ENCODE results near the gene SPI1.

The SPI1 gene

DNA sequence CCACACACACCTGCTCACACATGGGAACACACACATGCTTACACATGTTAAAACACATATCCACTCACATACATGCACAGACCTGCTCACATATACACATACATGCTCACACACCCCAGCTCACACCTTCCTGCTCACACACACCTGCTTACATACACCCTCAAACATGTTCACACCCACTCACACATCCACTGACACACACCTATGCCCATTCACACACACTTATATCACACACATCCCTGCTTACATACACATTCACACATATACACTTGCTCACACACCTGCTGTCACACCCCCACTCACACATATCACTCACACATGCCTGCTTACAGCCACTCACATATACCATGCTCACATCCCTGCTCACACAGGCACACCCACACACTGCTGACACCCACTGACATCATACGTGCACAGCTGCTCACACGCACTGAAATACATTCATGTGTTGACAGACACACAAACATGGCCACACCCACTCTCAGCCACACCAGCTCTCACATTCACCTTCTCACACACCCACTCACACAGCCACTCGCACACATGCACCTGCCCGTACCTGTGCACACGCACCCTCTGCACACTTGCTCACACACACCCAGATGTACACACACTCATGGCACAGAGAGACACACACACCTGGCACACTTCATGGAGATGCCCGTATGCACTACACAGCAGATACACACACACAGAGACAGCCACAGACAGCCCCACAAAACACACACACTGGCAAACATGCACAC is 20.2 kb downstream of the SPI1 start:
- DNase-seq (ENCODE audit: low read depth): no peak

DNA sequence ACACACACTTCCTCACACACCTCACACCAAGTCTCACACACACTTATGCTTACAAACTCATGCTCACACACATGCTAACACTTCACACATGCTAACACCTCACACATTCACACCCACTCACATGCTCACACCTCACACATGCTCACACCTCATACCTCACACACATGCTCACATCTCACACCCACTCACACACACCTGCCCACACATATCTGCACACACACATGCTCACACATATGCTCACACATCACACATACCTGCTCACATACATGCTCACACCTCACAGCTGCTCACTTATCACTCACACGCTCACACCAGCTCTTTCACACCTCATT is 21.4 kb downstream of the SPI1 start:
- DNase-seq (ENCODE audit: low read depth): no peak

DNA sequence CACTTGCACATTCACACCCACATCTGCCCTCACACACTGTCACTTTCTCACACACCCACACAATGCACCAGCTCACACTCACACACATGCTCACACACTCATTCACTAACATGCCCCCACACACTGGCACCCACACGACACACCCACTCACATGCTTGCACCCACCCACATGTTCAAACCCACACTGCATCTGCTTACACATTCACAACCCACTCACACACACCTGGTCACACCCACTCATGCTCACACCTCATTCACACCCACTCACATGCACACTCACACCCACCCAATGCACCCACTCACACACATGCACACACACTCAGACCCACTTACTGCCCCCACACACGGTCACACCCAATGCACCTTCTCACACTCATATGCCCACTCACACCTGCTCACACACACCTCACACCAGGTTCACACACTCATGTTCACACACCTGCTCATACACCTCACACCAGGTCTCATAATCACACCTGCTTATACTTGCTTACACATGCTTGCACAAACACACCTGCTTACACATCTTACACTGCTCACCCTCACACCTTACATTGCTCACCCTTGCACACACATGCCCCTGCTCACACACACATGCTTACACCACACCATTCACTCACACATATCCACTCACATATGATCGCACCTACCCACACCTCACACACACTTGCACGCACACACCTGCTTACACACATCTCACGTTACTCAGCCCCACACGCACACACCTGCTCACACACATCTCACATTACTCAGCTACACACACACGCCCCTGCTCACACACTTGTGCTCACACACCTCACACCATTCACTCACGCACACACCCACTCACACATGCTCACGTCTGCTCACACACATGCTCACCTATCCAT is 22.0 kb downstream of the SPI1 start:
- no peak for DNase-seq (ENCODE audit: low read depth)

DNA sequence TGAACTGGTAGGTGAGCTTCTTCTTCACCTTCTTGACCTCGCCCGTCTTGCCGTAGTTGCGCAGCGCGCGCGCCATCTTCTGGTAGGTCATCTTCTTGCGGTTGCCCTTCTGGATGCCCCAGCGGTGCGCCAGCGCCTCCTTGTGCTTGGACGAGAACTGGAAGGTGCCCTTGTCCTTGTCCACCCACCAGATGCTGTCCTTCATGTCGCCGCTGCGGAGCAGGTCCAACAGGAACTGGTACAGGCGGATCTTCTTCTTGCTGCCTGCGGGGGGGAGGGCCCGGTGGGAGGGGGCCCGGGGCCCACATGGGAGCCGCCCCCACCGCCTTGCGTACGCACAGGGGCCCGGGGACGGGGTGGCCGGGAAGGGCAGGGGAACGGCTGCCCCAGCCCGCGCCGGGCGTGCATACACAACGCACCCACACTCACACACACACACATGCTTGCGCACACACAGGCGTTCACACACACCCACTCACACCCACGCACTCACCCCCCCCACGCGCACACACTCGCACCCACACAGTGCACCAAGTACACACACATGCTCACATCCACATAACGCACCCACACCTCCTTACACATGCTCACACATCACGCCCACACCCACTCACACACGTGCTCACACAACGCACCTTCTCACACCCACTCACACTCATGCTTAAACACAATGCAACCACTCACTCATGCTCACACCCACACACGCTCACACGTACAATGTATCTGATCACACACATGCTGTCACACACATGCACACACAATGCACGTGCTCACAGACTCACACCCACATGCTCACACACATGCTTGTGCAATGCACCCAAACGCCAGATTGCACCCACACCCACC is 22.8 kb downstream of the SPI1 start:
- DNase-seq (ENCODE audit: low read depth): no peak

DNA sequence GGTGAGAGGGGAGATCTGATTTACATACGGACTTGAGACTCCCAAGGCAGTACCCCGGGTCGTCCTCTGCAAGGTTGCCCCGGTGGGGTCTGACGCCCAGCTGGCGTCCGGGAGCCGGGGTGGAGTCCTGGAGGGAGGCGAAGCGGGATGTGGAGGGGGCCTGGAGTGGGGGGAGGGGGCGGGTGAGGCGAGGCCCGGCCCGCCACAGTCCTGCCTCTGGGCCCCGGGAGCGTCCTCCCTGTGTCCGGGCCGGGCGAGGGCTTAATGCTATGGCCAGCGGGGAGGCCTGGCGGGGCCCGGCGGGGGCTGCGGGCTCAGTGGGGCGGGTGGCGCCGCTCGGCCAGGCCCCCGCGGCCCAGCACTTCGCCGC is 23.4 kb downstream of the SPI1 start:
- no peak for DNase-seq (ENCODE audit: low read depth)

DNA sequence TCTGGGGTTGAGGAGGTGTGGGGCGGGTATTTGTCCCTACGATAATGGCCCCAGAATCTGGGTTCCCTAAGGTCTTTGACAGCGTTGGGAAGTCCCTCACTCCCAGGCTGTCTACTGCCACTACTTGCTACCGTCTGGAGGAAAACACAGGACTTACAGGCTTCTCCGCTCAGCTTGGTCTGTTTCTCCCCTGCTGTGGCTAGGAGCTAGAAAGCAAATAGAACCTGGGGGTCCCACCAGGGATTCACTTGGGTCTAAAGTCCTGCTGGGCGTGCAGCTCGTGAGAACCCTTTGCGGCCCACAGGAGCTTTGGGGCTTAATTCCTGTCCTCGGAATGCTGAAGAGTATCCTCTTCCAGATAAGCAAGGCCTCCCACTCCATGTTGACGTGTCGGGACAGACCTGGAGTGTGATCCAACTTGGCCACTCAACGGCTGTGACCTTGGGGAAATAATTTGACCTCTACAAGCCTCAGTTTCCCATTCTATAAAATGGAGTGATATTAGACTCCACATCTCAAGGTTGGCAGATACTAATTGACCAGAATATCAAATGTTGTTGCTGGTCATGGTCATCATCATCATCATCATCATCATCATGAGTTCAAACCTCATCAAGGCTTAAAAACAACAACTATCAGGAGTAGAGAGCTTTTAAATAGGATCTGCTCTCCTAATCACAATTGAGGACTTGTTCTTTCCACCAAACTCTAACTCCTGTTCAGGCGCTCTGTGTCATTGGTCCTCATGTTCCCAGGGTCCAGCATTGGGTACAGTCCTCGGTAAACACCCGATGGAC is 24.2 kb downstream of the SPI1 start:
- no peak for DNase-seq (ENCODE audit: low read depth)

DNA sequence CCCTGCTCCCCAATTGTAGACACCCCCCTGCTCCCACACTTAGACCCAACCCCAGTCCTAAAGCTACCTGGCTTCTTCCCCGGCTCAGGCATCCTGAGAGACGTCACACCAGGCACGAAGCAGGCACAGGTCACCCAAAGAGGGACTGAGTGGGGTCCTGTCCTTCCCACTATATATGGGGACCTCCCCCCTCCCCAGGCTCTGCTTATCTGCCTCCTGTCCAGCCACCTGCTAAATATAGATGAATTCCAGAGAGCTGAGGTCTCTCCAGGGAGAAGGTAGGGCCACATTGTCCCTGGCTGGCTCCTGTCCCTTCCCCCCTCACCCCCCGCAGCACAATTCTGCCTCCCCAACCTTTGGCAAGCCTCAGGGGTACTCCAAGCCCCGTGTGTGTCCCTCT is 25.8 kb downstream of the SPI1 start, which contains the start of gene MYBPC3:
MYBPC3 (minus strand) TSS at position 147 of the 400 bp plus-strand sequence; CDS start at position 92, 55 bp downstream.
- DNase-seq (ENCODE audit: low read depth): no peak

DNA sequence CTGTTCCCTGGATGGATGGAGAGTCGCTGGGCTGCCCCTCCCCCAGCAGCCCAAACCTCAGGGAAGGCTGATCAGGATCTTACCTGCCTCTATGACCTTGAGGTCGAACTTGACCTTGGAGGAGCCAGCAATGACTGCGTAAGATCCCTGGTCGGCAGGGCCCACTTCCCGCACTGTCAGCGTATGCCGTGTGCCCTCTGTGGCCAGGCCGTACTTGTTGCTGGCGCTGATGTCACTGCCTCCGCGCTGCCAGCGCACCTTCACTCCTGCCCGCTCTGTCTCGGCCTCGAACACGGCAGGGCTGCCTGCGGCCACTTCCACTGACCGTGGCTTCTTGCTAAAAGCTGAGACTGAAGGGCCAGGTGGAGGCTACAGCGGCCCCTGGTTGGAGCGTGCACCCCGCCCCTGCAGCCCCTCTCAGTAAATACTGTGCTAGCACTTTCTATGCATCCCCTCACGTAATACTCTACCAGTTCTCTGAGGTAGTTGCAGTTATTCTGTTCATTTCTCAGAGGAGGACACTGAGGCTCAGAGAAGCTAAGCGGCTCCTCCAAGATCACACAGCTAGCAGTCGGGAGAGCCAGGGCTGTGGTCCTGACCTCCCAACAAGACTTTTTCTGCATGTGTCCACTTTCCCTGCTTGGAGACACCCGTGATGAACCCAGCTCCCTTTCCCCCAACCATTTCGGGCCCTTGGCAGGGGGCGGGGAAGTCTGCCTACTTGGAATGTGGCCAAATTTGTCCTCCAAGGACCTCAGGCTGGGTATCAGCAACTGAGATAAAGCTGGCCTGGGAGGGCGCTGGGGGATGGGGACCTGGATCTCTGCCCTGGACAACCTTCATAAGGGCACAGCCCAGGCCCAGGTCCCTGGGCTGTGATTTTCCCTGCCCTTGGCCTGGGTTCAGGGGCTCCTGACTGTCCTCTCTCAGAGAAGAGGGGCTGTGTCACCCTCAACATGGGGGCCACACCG is 26.9 kb downstream of the SPI1 start:
- no peak for DNase-seq (ENCODE audit: low read depth)

DNA sequence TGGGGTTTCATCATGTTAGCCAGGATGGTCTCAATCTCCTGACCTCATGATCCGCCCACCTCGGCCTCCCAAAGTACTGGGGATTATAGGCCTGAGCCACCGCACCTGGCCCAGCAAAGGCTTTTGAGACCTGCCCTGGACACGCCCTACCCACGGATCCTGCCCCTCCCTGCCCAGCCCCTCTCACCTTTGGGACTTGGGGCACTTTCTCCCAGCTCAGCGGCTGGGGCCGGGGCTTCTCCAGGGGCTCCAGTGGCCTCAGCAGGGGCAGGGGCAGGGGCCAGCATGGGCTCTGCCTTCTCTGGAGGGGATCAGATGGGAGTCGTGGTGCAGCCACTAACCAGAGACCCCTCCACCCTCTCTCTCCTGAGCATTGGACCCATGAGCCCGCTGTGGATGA is 28.0 kb downstream of the SPI1 start:
- DNase-seq (ENCODE audit: low read depth): no peak

DNA sequence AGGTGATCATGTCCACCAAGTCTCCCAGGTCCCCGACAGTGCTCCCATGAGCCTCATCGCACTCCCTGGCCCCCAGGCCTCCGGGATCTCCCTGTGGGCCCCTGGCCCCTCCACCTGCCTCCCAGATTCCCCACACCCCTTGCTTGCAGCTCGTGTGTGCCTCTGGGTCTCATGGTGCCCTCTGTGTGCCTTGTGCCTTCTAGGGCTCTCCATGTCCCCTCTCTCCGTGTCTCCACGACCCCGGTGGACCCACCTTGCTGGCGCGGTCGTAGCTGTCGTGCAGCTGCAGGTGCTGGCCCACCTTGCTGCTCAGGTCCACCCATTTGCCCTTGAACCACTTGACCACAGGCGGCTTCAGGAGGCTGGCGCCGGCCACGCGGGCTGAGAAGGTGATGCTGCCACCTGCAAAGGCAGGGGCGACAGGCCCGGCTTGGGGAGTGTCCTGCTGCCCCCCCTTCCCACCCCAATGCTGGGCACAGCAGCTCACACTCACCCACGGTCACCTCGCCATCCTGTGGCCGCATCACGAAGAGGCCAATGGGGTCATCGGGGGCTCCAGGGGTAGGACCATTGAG is 28.7 kb downstream of the SPI1 start:
- DNase-seq (ENCODE audit: low read depth): no peak

DNA sequence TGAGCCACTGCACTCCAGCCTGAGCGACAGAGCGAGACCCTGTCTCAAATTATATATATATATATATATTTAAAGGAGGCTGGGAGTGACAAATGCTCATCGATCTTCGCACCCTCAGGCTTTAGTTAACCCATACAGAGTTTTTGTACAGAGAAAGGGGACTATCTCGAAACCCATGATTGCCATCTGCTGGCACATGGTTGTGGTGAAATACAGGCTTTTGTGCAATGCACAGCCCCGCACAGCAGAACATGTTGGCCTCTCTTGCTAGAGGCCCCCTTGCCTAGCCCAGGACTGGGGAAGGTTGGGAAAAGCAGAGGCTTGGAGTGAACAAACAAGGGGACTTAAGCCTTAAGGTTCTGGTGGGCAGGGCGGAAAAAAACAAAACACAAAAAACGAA is 29.5 kb downstream of the SPI1 start:
- DNase-seq (ENCODE audit: low read depth): no peak

DNA sequence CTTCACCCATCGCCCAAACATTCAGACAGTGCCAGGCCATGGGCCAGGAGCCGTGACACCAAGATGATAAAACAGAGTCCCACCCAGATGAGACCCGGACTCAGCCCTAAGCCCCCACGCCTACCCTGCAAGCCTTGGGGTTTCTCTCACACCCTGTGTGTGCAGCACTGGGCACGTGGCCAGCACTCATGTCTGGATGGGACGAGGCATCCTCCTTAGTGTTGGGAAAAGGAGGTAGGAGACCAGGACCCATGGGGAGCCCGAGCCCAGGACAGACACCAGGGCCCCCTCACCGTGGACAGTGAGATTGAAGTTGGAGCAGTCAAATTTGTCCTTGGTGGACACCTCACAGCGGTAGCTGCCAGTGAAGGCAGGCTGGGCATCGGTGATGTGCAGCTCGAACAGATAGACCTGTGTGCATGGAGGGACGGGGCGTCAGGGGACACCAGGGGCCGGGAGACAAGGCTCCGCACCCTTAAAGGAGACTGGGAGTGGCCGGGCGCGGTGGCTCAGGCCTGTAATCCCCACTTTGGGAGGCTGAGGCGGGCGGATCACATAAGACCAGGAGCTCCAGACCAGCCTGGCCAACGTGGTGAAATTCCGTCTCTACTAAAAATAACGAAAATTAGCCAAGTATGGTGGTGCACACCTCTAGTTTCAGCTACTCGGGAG is 30.1 kb downstream of the SPI1 start:
- no peak for DNase-seq (ENCODE audit: low read depth)

DNA sequence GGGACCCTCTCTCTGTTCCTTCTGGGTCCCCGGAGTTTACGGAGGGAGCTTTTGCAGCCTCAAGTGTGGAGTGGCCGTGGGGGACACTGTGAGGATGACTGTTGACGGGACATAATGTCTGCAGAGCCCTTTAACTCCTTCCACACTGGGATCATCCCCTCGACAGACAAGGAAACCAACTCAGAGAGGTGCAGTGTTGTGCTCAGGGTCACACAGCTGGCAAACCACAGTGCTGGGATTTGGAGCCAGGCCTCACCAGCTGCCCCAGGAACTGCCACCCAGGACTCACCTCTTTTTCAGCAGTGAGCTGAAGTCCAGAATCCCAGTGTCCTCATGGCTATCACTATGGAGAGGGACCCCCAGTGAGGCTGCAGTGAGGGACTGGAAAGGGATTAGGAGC is 31.2 kb downstream of the SPI1 start:
- no peak for DNase-seq (ENCODE audit: low read depth)

DNA sequence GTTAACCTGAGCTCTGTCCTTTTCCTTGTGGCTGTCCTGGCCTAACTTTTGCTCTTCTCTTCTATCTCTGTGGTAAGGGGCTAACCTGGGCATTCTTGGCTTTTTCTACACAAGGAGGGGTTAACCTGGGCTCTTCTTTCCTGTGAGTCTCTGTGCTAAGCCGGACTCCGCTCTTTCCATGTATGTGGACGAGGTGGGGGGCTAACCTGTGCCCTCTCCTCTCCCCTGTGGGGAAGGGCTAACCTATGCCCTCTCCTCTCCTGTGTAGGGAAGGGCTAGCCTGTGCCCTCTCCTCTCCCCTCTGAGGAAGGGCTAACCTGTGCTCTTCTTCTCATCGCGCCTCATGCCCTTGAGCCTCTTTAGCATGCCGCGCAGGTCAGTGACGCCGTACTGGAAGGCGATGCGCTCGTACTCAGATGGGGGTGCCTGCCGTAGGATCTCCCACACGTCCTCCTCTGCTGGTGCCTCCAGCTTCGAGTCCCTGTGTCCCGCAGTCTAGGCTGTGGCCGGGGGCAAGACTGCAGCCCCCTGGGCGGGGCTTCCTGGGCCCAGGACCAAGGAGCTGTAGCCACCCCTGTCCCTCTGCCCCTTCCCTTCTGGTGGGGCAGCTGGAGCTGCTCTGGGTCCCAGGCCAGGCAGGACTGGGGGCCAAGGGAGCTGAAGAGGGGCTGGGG is 32.3 kb downstream of the SPI1 start:
- DNase-seq (ENCODE audit: low read depth): no peak

DNA sequence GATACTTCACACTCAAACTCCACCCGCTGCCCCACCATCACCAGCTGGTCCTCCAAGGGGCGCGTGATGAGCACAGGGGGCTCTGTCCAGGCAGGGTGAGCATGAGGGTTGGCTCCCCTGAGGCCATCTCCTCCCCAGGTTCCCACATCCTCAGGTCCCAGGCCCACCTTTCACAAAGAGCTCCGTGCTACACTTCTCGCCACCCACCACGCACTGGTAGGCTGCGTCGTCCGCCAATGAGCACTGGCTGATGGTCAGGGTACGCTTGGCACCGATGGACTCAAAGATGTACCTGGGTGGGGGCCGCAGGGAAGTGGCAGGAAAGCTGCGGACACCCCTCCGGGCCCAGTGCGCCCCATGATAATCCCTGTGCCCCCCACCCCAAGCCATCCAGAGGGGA is 35.5 kb downstream of the SPI1 start:
- DNase-seq (ENCODE audit: low read depth): no peak

DNA sequence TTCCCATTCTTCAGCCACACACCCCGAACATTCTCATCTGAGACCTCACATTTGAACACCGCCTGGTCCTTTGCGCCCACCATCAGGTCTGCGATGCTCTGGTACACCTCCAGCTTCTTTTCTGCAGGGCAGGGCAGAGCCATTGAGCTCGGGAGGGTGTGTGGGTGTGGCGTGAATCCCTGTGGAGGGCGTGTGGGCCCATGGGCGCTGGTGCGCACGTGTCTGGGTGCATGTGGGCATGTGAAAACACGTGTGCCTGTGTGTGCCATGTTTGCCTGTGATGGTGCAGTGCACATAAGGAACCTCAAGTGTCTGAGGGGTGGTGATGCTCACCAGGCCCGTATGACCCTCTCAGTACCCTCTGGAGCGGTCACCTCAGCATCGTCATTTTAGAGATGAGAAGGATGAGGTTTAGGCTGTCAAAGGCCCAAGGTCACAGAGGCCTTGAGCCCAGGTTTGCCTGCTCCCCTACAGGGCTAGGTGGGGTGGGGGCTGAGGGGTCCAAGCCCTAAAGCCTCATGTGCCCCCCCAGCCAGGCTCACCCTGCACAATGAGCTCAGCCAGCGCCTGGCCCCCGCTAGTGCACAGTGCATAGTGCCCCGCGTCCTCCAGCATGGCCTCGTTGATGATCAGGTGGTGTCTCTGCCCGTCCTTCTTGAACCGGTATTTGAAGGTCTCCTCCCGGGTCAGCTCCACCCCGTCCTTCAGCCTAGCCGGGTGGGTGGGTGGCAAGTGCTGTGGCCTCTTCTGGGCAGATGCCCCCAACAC is 36.1 kb downstream of the SPI1 start:
- DNase-seq (ENCODE audit: low read depth): no peak

DNA sequence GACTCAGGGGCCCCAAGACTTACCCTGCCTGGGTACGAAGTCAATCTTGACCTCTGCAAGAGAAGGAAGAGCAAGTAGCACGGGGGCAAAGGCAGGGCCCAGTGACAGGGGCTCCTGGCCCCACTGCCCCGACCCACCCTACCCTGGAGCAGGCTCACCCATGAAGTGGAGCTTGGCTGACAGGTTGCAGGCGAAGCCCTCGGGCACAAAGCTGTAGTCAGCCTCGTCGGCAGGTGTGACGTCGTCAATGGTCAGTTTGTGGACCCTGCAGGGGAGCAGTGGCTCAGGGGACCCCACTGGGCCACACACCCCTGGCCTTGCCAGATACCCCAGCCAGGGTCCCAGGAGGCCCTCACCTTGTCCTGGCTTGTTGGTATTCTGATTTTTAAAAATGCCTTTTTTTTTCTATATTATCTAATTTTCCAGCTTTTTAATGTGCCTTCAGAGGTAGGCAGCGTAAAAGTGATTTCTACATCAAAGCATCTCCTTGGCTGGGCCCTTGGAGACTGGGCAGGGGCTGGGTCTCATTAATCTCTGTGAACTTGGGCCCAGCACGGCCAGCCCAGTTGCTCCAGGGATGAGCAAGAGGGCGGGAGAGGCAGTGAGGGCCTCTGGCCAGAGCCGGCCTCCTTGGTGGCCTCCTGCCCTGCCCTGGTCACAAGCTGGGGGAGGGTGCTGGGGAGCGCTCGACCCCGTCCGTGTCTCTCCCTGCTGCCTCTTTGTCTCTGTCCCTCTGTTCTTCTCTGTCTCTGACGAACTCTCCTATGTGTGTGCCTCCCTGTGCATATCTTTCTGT is 37.2 kb downstream of the SPI1 start:
- no peak for DNase-seq (ENCODE audit: low read depth)

DNA sequence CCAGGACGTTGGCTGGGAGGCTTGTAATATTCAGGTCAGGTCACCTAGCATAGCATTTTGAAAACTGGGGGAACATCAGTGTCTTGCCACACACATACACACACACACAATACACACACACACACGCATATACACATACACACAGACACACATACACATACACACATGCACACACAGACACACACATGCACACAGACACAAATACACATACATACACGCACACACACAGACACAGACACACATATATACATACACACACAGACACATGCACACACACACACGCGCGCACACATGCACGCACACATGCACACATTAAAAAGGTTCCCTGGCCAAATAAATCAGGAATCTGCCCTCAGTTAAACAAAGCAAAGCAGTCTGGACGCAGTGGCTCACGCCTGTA is 38.3 kb downstream of the SPI1 start:
- DNase-seq (ENCODE audit: low read depth): no peak

Data from stimulated activated CD8-positive, alpha-beta memory T cell treated with anti-CD3 and anti-CD28 coated beads, Interleukin-15, amount 100 ng/mL, for 24 hours (primary cell).